GM21381 (cell line): ENCODE results near the gene RPS6KA5.

Source experiments
- ATAC-seq: cut with Tn5 transposase; IDR thresholded peaks from one replicate; pipeline ENCODE4 v1.9.1; 2021; ENCODE audit warnings: mild to moderate bottlenecking, moderate library complexity; ENCODE audit not compliant: unreplicated experiment

RPS6KA5 gene

GRCh38 chr14:90814806-90815571 is 245.5 kb downstream of the RPS6KA5 start:
- ATAC-seq = no peak

GRCh38 chr14:90813442-90813841 is 247.0 kb downstream of the RPS6KA5 start:
- no peak for ATAC-seq

- ATAC-seq = no peak
Measured at GRCh38 chr14:90812109-90812508, 248.3 kb downstream of the RPS6KA5 start.

- no peak for ATAC-seq
Measured at GRCh38 chr14:90811641-90812040, 248.8 kb downstream of the RPS6KA5 start.

- ATAC-seq = no peak
Measured at GRCh38 chr14:90810806-90811205, 249.6 kb downstream of the RPS6KA5 start.

- no peak for ATAC-seq
Measured at GRCh38 chr14:90809530-90810312, 250.7 kb downstream of the RPS6KA5 start.

GRCh38 chr14:90808759-90809529 is 251.5 kb downstream of the RPS6KA5 start:
- ATAC-seq = no peak

- no peak for ATAC-seq
Measured at GRCh38 chr14:90807060-90807459, 253.4 kb downstream of the RPS6KA5 start.

GRCh38 chr14:90805662-90806540 is 254.5 kb downstream of the RPS6KA5 start:
- ATAC-seq = no peak

GRCh38 chr14:90805084-90805391 is 255.4 kb downstream of the RPS6KA5 start:
- no peak for ATAC-seq

GRCh38 chr14:90804292-90805083 is 256.0 kb downstream of the RPS6KA5 start:
- no peak for ATAC-seq

- no peak for ATAC-seq
Measured at GRCh38 chr14:90803249-90803648, 257.2 kb downstream of the RPS6KA5 start.

- ATAC-seq = no peak
Measured at GRCh38 chr14:90799420-90799819, 261.0 kb downstream of the RPS6KA5 start.

- ATAC-seq = no peak
Measured at GRCh38 chr14:90797919-90798318, 262.5 kb downstream of the RPS6KA5 start.
